ENCODE data around the gene COA6. TPM values are rescaled to one million over a fixed set of nuclear protein-coding genes. Genes with fewer than 3 reads are reported as not detected.
"Not testable (repeated sequence)": the region's sequence is repeated elsewhere in the genome, so short reads cannot be mapped to it uniquely, and the experiment has no call there.

COA6 gene
- total RNA-seq, 2 donors from 2014 or later, result 55.6 to 76.4 TPM

GRCh38 chr1:234381699-234382555 lies 8.7 kb downstream of the COA6 start:
- peak overlapping the region; percentile 44 for H3K27ac Mint-ChIP-seq
- no peak for ATAC-seq (replicated peaks)
- no peak overlapping the region for H3K4me3 Mint-ChIP-seq
- H3K4me1 Mint-ChIP-seq, result peaks cover 36% of the 10 kb centered on the region
- no peaks in the 10 kb centered on the region for H3K9me3 Mint-ChIP-seq
- H3K36me3 Mint-ChIP-seq (ENCODE audit: low read depth), result peaks cover 94% of the 10 kb centered on the region
- H3K27me3 Mint-ChIP-seq, result no peaks in the 10 kb centered on the region

GRCh38 chr1:234386122-234386521 lies 12.9 kb downstream of the COA6 start:
- Mint-ChIP-seq H3K36me3 (ENCODE audit: low read depth) (peaks cover 57% of the 10 kb centered on the region), H3K4me3 (peak overlapping the region; percentile 52), H3K4me1 (peaks cover 16% of the 10 kb centered on the region), H3K9me3 (no peaks in the 10 kb centered on the region), H3K27ac (peak overlapping the region; percentile 62), H3K27me3 (no peaks in the 10 kb centered on the region)
- ATAC-seq (replicated peaks), result no peak

GRCh38 chr1:234388094-234388493 lies 14.8 kb downstream of the COA6 start:
- no peak for ATAC-seq (replicated peaks)
- H3K27me3 Mint-ChIP-seq, result no peaks in the 10 kb centered on the region
- no peak overlapping the region for H3K27ac Mint-ChIP-seq
- no peak overlapping the region for H3K4me3 Mint-ChIP-seq
- H3K9me3 Mint-ChIP-seq, result no peaks in the 10 kb centered on the region
- peaks cover 8% of the 10 kb centered on the region for H3K4me1 Mint-ChIP-seq
- peaks cover 56% of the 10 kb centered on the region for H3K36me3 Mint-ChIP-seq (ENCODE audit: low read depth)

- no peaks in the 10 kb centered on the region for H3K9me3 Mint-ChIP-seq
- ATAC-seq (replicated peaks), result no peak
- H3K4me1 Mint-ChIP-seq, result no peaks in the 10 kb centered on the region
- peaks cover 29% of the 10 kb centered on the region for H3K36me3 Mint-ChIP-seq (ENCODE audit: low read depth)
- no peaks in the 10 kb centered on the region for H3K27me3 Mint-ChIP-seq
- no peak overlapping the region for H3K27ac Mint-ChIP-seq
- no peak overlapping the region for H3K4me3 Mint-ChIP-seq
These were observed 19.9 kb downstream of the COA6 start for GRCh38 chr1:234393190-234393589.

GRCh38 chr1:234395297-234395696 lies 22.0 kb downstream of the COA6 start:
- Mint-ChIP-seq H3K36me3 (ENCODE audit: low read depth) (peaks cover 29% of the 10 kb centered on the region), H3K27ac (no peak overlapping the region), H3K27me3 (no peaks in the 10 kb centered on the region), H3K4me1 (peaks cover 12% of the 10 kb centered on the region), H3K4me3 (no peak overlapping the region), H3K9me3 (no peaks in the 10 kb centered on the region)
- no peak for ATAC-seq (replicated peaks)

GRCh38 chr1:234396092-234396491 lies 22.8 kb downstream of the COA6 start:
- peaks cover 24% of the 10 kb centered on the region for H3K36me3 Mint-ChIP-seq (ENCODE audit: low read depth)
- H3K4me1 Mint-ChIP-seq, result peaks cover 18% of the 10 kb centered on the region
- no peak overlapping the region for H3K4me3 Mint-ChIP-seq
- H3K9me3 Mint-ChIP-seq, result no peaks in the 10 kb centered on the region
- H3K27me3 Mint-ChIP-seq, result no peaks in the 10 kb centered on the region
- no peak overlapping the region for H3K27ac Mint-ChIP-seq
- no peak for ATAC-seq (replicated peaks)

GRCh38 chr1:234396871-234397270 lies 23.6 kb downstream of the COA6 start:
- ATAC-seq (replicated peaks), result no peak
- Mint-ChIP-seq H3K4me3 (peak overlapping the region; percentile 30), H3K27ac (peak overlapping the region; percentile 69), H3K36me3 (ENCODE audit: low read depth) (peaks cover 16% of the 10 kb centered on the region), H3K9me3 (no peaks in the 10 kb centered on the region), H3K4me1 (peaks cover 24% of the 10 kb centered on the region), H3K27me3 (no peaks in the 10 kb centered on the region)

- Mint-ChIP-seq H3K36me3 (ENCODE audit: low read depth) (peaks cover 10% of the 10 kb centered on the region), H3K27ac (no peak overlapping the region), H3K4me1 (peaks cover 27% of the 10 kb centered on the region), H3K4me3 (no peak overlapping the region), H3K27me3 (no peaks in the 10 kb centered on the region), H3K9me3 (no peaks in the 10 kb centered on the region)
- no peak for ATAC-seq (replicated peaks)
These were observed 24.5 kb downstream of the COA6 start for GRCh38 chr1:234397732-234398131.

- Mint-ChIP-seq H3K36me3 (ENCODE audit: low read depth) (no peaks in the 10 kb centered on the region), H3K4me3 (peak overlapping the region; percentile 52), H3K4me1 (peaks cover 33% of the 10 kb centered on the region), H3K9me3 (no peaks in the 10 kb centered on the region), H3K27ac (peak overlapping the region; percentile 84), H3K27me3 (no peaks in the 10 kb centered on the region)
- ATAC-seq (replicated peaks), result peak; percentile 83
These were observed 25.7 kb downstream of the COA6 start for GRCh38 chr1:234398849-234399381.

GRCh38 chr1:234399515-234399914 lies 26.3 kb downstream of the COA6 start:
- not testable (repeated sequence) for ATAC-seq (replicated peaks); H3K36me3 Mint-ChIP-seq (ENCODE audit: low read depth); H3K9me3 Mint-ChIP-seq; H3K27me3 Mint-ChIP-seq
- Mint-ChIP-seq H3K4me1 (peaks cover 33% of the 10 kb centered on the region), H3K4me3 (peak overlapping the region; percentile 52), H3K27ac (peak overlapping the region; percentile 84)

GRCh38 chr1:234400773-234401172 lies 27.5 kb downstream of the COA6 start:
- Mint-ChIP-seq H3K4me3 (peak overlapping the region; percentile 52), H3K27me3 (no peaks in the 10 kb centered on the region), H3K27ac (peak overlapping the region; percentile 16), H3K9me3 (no peaks in the 10 kb centered on the region), H3K36me3 (ENCODE audit: low read depth) (no peaks in the 10 kb centered on the region), H3K4me1 (peaks cover 33% of the 10 kb centered on the region)
- peak; percentile 46 for ATAC-seq (replicated peaks)

GRCh38 chr1:234401658-234402057 lies 28.4 kb downstream of the COA6 start:
- Mint-ChIP-seq H3K4me3 (peak overlapping the region; percentile 52), H3K27ac (peak overlapping the region; percentile 16), H3K4me1 (peaks cover 33% of the 10 kb centered on the region), H3K27me3 (no peaks in the 10 kb centered on the region), H3K36me3 (ENCODE audit: low read depth) (no peaks in the 10 kb centered on the region), H3K9me3 (no peaks in the 10 kb centered on the region)
- no peak for ATAC-seq (replicated peaks)

GRCh38 chr1:234402939-234403338 lies 29.7 kb downstream of the COA6 start:
- Mint-ChIP-seq H3K4me1 (peaks cover 33% of the 10 kb centered on the region), H3K27ac (peak overlapping the region; percentile 69), H3K36me3 (ENCODE audit: low read depth) (no peaks in the 10 kb centered on the region), H3K4me3 (peak overlapping the region; percentile 28), H3K9me3 (no peaks in the 10 kb centered on the region), H3K27me3 (no peaks in the 10 kb centered on the region)
- ATAC-seq (replicated peaks), result no peak

GRCh38 chr1:234405676-234406075 lies 32.4 kb downstream of the COA6 start:
- Mint-ChIP-seq H3K4me3 (no peak overlapping the region), H3K4me1 (peaks cover 30% of the 10 kb centered on the region), H3K27me3 (no peaks in the 10 kb centered on the region), H3K36me3 (ENCODE audit: low read depth) (no peaks in the 10 kb centered on the region), H3K27ac (no peak overlapping the region), H3K9me3 (no peaks in the 10 kb centered on the region)
- ATAC-seq (replicated peaks), result no peak

GRCh38 chr1:234406871-234407270 lies 33.6 kb downstream of the COA6 start:
- no peak for ATAC-seq (replicated peaks)
- Mint-ChIP-seq H3K36me3 (ENCODE audit: low read depth) (no peaks in the 10 kb centered on the region), H3K9me3 (no peaks in the 10 kb centered on the region), H3K4me3 (no peak overlapping the region), H3K27me3 (no peaks in the 10 kb centered on the region), H3K27ac (no peak overlapping the region), H3K4me1 (peaks cover 19% of the 10 kb centered on the region)
